ENCODE results near the gene ABCA5.

ABCA5 gene

GRCh38 chr17:69339937-69340336, 13.0 kb upstream of the ABCA5 start:
- H3K27me3 ChIP-seq (ENCODE audit: insufficient read depth, poor library complexity, severe bottlenecking): no peaks in the 10 kb centered on the region
- TF ChIP-seq SPI1 (IDR thresholded peaks at IDR 0.05; ENCODE audit: borderline replicate concordance, low read depth) (no peak), GABPA (IDR thresholded peaks at IDR 0.05; ENCODE audit: low read depth) (no peak), REST (IDR thresholded peaks at IDR 0.05; ENCODE audit: insufficient replicate concordance, low read depth) (no peak), POLR2AphosphoS5 (IDR thresholded peaks at IDR 0.05; ENCODE audit: low read depth) (no peak)
- TF ChIP-seq, protein P1, sequence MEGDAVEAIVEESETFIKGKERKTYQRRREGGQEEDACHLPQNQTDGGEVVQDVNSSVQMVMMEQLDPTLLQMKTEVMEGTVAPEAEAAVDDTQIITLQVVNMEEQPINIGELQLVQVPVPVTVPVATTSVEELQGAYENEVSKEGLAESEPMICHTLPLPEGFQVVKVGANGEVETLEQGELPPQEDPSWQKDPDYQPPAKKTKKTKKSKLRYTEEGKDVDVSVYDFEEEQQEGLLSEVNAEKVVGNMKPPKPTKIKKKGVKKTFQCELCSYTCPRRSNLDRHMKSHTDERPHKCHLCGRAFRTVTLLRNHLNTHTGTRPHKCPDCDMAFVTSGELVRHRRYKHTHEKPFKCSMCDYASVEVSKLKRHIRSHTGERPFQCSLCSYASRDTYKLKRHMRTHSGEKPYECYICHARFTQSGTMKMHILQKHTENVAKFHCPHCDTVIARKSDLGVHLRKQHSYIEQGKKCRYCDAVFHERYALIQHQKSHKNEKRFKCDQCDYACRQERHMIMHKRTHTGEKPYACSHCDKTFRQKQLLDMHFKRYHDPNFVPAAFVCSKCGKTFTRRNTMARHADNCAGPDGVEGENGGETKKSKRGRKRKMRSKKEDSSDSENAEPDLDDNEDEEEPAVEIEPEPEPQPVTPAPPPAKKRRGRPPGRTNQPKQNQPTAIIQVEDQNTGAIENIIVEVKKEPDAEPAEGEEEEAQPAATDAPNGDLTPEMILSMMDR (IDR thresholded peaks at IDR 0.05; ENCODE audit: insufficient read depth, low read length): no peak
- H3K27ac ChIP-seq (replicated peaks): no peak overlapping the region
- H3K4me3 ChIP-seq (replicated peaks; ENCODE audit: insufficient read depth, low read length): no peak overlapping the region
- no peak for DNase-seq (ENCODE audit: low read depth in 1 of 2, low spot score in 1 of 2)

GRCh38 chr17:69336996-69337395, 10.1 kb upstream of the ABCA5 start:
- no peak for DNase-seq (ENCODE audit: low read depth in 1 of 2, low spot score in 1 of 2)
- Histone ChIP-seq H3K4me3 (replicated peaks; ENCODE audit: insufficient read depth, low read length) (no peak overlapping the region), H3K27ac (replicated peaks) (no peak overlapping the region), H3K27me3 (ENCODE audit: insufficient read depth, poor library complexity, severe bottlenecking) (no peaks in the 10 kb centered on the region)
- no peak for TF ChIP-seq REST (IDR thresholded peaks at IDR 0.05; ENCODE audit: insufficient replicate concordance, low read depth)
- no peak for TF ChIP-seq POLR2AphosphoS5 (IDR thresholded peaks at IDR 0.05; ENCODE audit: low read depth)
- TF ChIP-seq GABPA (IDR thresholded peaks at IDR 0.05; ENCODE audit: low read depth): no peak
- TF ChIP-seq, protein P1 (IDR thresholded peaks at IDR 0.05; ENCODE audit: insufficient read depth, low read length): no peak
- TF ChIP-seq SPI1 (IDR thresholded peaks at IDR 0.05; ENCODE audit: borderline replicate concordance, low read depth): no peak

DNA sequence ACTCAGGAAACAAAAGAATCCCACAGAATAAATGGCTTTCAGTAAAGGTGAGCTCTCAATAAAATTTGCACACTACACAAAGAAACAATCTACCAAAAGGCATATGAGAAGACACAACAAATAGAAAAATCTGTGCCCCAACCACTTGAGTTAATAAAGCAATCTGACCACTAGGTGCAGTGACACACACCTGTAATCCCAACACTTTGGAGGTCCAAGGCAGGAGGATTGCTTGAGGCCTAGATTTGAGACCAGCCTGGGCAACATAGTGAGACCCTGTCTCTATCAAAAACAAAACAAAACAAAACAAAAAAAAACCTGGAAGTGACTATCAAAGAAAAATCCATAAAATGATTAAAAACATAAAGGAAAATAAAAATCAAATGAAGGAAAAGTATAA, 9.6 kb upstream of the ABCA5 start:
- Histone ChIP-seq H3K27ac (replicated peaks) (no peak overlapping the region), H3K4me3 (replicated peaks; ENCODE audit: insufficient read depth, low read length) (no peak overlapping the region), H3K27me3 (ENCODE audit: insufficient read depth, poor library complexity, severe bottlenecking) (no peaks in the 10 kb centered on the region)
- no peak for DNase-seq (ENCODE audit: low read depth in 1 of 2, low spot score in 1 of 2)
- no peak for TF ChIP-seq GABPA (IDR thresholded peaks at IDR 0.05; ENCODE audit: low read depth)
- no peak for TF ChIP-seq REST (IDR thresholded peaks at IDR 0.05; ENCODE audit: insufficient replicate concordance, low read depth)
- TF ChIP-seq, protein P1 (IDR thresholded peaks at IDR 0.05; ENCODE audit: insufficient read depth, low read length): no peak
- TF ChIP-seq POLR2AphosphoS5 (IDR thresholded peaks at IDR 0.05; ENCODE audit: low read depth): no peak
- no peak for TF ChIP-seq SPI1 (IDR thresholded peaks at IDR 0.05; ENCODE audit: borderline replicate concordance, low read depth)

Data from HL-60 (cell line).